Central memory CD4-positive, alpha-beta T cell (primary cell): ENCODE measurements around the gene PKN1.
A peak's percentile ranks its signal among the peaks of the same experiment; 100 is the strongest.

Experiments used
- DNase-seq: peaks from one replicate; pipeline ENCODE4 v3.0.0; 2022

The PKN1 gene

GRCh38 chr19:14516746-14517438 is 83.8 kb downstream of the PKN1 start:
- peak; percentile 30 for DNase-seq

- DNase-seq, result no peak
Observed at GRCh38 chr19:14517446-14517839, 84.3 kb downstream of the PKN1 start.

- DNase-seq, result no peak
Observed at GRCh38 chr19:14517840-14518505, 84.9 kb downstream of the PKN1 start, which contains the start of gene DNAJB1. TSS of gene DNAJB1 (minus strand) at chr19:14518397. CDS start at chr19:14518349, 48 bp downstream.

DNA sequence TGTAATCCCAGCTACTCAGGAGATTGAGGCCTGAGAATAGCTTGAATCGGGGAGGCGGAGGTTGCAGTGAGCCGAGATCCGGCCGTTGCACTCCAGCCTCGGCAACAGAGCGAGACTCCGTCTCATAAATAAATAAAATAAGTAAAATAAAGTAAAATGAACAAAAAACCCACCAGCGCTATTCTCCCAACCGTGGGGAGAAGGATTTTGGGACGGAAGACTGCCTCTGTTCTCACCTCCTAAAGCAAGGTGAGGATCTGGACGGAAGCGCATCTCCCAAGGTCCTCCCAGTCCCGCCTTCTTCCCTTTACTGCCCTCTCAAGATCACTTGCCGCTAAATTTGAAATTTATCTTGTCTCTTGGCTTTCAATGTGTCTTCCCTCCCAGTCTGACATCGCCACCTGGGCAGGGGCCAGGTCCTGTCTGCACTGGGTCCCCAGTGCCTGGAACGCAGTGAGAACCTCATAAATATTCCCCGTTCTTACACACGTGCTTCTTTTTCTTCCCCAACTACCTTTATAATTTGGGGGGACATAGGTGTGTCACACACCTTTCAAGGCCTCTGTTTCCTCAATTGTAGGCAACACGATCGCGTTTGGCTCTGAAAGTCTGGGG is 86.2 kb downstream of the PKN1 start:
- no peak for DNase-seq

DNA sequence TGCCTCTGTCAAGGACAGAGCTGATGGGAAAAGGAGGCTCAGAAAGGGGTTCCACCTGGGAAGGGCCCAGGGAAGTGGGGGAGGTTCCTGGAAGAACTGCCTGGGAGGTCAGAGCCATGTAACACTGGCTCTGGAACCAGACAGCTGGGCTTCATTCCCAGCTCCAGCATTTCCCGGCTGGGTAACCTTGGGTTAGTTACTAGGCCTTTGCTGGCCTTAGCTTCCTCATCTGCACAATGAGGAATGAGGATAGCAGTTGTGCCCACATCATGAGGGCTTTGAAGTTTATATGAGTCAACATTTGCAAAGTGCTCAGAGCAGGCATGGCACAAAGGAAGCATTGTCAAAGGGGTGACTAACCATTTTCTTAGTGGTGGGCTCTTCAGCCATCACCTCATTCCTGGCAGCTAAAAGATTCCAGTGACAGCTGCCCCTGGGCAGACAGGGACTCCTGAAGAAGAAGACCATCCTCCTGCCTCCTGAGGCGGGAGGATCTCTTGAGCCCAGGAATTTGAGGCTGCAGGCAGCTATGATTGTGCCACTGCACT is 86.8 kb downstream of the PKN1 start:
- DNase-seq, result no peak

GRCh38 chr19:14520543-14520942 is 87.4 kb downstream of the PKN1 start:
- no peak for DNase-seq
